Measurements from ENCODE around the gene GDPD2.

GDPD2 gene

DNA sequence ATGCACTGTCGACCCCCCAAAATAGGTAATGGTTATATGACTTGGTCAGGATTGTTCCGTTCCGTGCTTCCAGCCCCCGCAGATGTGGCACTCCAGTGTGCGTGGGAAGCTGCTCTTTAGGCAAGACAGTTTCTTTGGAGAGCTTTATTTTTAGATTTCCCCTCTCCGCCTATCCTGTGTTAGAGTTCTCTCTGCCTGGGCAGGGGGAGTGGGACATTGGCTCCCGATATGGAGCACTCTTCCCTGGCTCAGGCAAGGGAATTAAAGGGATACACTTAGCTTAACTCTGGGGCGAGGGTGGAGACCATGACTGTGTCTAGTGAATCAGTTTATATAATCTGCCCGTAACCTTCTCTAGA, 57.5 kb downstream of the GDPD2 start:
- H3K27ac ChIP-seq (ENCODE audit: extremely low read depth, low read depth, low read length): no peak overlapping the region
- CTCF ChIA-PET: interaction anchor here (0.6 kb wide), 1 partner anchor 485 kb away, joined by 5 read pairs; no protein-coding TSS in a partner anchor
- POLR2A ChIA-PET: no interaction called here
- no peak for TF ChIP-seq REPIN1 (tag by site-specific recombination; IDR thresholded peaks at IDR 0.05; ENCODE audit: low read depth)
- peak; percentile 52; the same call in 1 of the 2 replicates for TF ChIP-seq ZFHX2 (tag by site-specific recombination; conservative IDR thresholded peaks at IDR 0.05)
- no peak for TF ChIP-seq ZNF830 (tag by site-specific recombination; IDR thresholded peaks at IDR 0.05; ENCODE audit: low read depth)
- no peak for TF ChIP-seq ZNF670 (tag by site-specific recombination; IDR thresholded peaks at IDR 0.05; ENCODE audit: low read depth)
- no peak for TF ChIP-seq SP2 (tag by site-specific recombination; IDR thresholded peaks at IDR 0.05)
- TF ChIP-seq ZNF76 (tag by site-specific recombination; IDR thresholded peaks at IDR 0.05; ENCODE audit: borderline replicate concordance, low read depth): no peak
- H3K9me3 ChIP-seq (ENCODE audit: control insufficient read depth, insufficient read depth, low read depth, low read length): no peaks in the 10 kb centered on the region
- no peak overlapping the region for H3K4me3 ChIP-seq (ENCODE audit: low read depth, low read length)
- H3K36me3 ChIP-seq (ENCODE audit: control insufficient read depth in 2 of 2, insufficient read depth in 1 of 2, low read length in 2 of 2): peaks cover 0 to 21% of the 10 kb centered on the region in 2 experiments; a peak in 1 of 3 replicates
- H3K4me1 ChIP-seq (ENCODE audit: control insufficient read depth, insufficient read depth, low read length): peaks cover 26% of the 10 kb centered on the region

DNA sequence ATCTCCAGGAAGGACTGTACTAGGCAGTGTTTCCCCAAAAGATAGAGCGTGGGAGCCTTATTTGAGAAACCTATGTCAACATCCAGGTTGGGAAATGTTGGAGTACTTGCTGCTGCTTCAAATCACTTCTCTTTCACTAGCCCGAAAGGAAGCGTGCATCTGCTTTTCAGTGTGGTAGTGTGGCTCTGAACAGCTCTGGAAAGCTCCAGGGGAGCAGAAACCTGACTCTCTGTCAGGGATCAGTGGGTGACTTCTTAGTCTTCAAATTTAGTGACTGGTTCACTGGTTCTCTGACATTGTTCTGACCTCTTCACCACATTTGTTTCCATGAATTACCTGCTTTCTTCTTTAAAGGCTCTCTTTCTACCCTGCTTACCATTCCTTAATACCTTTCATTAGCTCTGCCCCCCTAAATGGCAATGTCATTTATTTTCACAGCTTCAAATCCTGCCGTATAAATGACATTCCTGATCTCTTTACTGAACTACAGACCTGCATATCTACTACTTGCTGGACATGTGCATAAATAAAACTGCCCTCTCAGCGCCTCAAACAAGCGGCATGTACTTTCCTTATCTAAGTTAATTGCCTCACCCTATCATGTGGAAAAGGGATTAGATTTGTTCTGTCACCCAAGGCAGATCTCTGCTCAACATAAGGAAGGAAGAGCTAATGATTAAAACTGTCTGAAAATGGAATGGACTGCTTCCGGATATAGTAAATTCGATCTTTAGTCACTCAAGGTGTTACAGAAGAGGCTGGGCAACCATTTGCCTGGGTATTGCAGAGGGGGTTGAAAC, 58.6 kb downstream of the GDPD2 start:
- Histone ChIP-seq H3K36me3 (ENCODE audit: control insufficient read depth in 2 of 2, insufficient read depth in 1 of 2, low read length in 2 of 2) (peaks cover 0 to 32% of the 10 kb centered on the region in 2 experiments; a peak in 1 of 3 replicates), H3K27ac (ENCODE audit: extremely low read depth, low read depth, low read length) (no peak overlapping the region), H3K9me3 (ENCODE audit: control insufficient read depth, insufficient read depth, low read depth, low read length) (no peaks in the 10 kb centered on the region), H3K4me1 (ENCODE audit: control insufficient read depth, insufficient read depth, low read length) (peaks cover 26% of the 10 kb centered on the region), H3K4me3 (ENCODE audit: low read depth, low read length) (no peak overlapping the region)
- POLR2A ChIA-PET: no interaction called here
- CTCF ChIA-PET: interaction anchor here (0.6 to 0.8 kb wide), 3 partner anchors 24 to 486 kb away, joined by 3 to 5 read pairs (median 3); no protein-coding TSS in a partner anchor
- TF ChIP-seq ZNF664 (tag by site-specific recombination; IDR thresholded peaks at IDR 0.05): no peak
- 0 out of 2 replicates have a peak, but pooled peaks have one; percentile 13 for TF ChIP-seq TCF7L2 (IDR thresholded peaks at IDR 0.05; ENCODE audit: borderline replicate concordance, low read depth, low read length)
- TF ChIP-seq GLIS1 (tag by site-specific recombination; IDR thresholded peaks at IDR 0.05): peak; percentile 46

DNA sequence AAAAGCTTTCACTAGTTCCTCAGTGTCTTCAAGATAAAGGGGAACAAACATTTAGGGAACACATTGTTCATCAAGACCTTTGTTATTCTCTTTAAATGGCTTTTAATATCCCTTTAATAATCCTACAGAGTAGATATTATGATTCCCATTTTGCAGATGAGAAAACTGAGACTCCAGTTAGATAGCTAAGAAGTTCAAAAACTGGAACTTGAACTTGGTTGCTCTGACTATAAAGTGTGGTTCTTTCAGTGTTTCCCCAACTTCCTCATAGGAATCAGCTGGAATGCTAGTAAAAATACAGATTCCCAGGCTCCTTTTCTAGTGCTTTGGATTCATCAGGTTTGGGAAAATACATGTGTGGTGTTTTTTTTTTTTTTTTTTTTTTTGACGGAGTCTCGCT, 59.2 kb downstream of the GDPD2 start:
- POLR2A ChIA-PET: no interaction called here

More for the DNA sequence above, 59.2 kb downstream of the GDPD2 start:
- Histone ChIP-seq H3K9me3 (ENCODE audit: control insufficient read depth, insufficient read depth, low read depth, low read length) (no peaks in the 10 kb centered on the region), H3K4me1 (ENCODE audit: control insufficient read depth, insufficient read depth, low read length) (peaks cover 26% of the 10 kb centered on the region), H3K36me3 (ENCODE audit: control insufficient read depth in 2 of 2, insufficient read depth in 1 of 2, low read length in 2 of 2) (peaks cover 0 to 37% of the 10 kb centered on the region in 2 experiments; a peak in 1 of 3 replicates), H3K27ac (ENCODE audit: extremely low read depth, low read depth, low read length) (no peak overlapping the region), H3K4me3 (ENCODE audit: low read depth, low read length) (no peak overlapping the region)
- TF ChIP-seq ZNF324 (tag by site-specific recombination; IDR thresholded peaks at IDR 0.05): no peak
- TF ChIP-seq ZNF223 (tag by site-specific recombination; IDR thresholded peaks at IDR 0.05): no peak
- no peak for TF ChIP-seq ZNF112 (tag by site-specific recombination; IDR thresholded peaks at IDR 0.05)
- TF ChIP-seq ZNF555 (tag by site-specific recombination; conservative IDR thresholded peaks at IDR 0.05): no peak
- no peak for TF ChIP-seq GFI1B (tag by site-specific recombination; IDR thresholded peaks at IDR 0.05)
- TF ChIP-seq ZNF544 (tag by site-specific recombination; IDR thresholded peaks at IDR 0.05): no peak
- no peak for TF ChIP-seq ZNF335 (tag by site-specific recombination; conservative IDR thresholded peaks at IDR 0.05)
- no peak for TF ChIP-seq ZNF214 (tag by site-specific recombination; IDR thresholded peaks at IDR 0.05; ENCODE audit: borderline replicate concordance)
- TF ChIP-seq TRIM28 (IDR thresholded peaks at IDR 0.05; ENCODE audit: borderline replicate concordance, low read length): no peak
- no peak for TF ChIP-seq ZNF677 (tag by site-specific recombination; IDR thresholded peaks at IDR 0.05)
- no peak for TF ChIP-seq ZNF624 (tag by site-specific recombination; IDR thresholded peaks at IDR 0.05)
- no peak for TF ChIP-seq ZBTB7A (tag by site-specific recombination; IDR thresholded peaks at IDR 0.05; ENCODE audit: low read depth)
- no peak for TF ChIP-seq ZSCAN16 (tag by site-specific recombination; IDR thresholded peaks at IDR 0.05)
- no peak for TF ChIP-seq GLI4 (tag by site-specific recombination; IDR thresholded peaks at IDR 0.05)
- no peak for TF ChIP-seq PRDM1 (tag by site-specific recombination; IDR thresholded peaks at IDR 0.05)
- TF ChIP-seq SCRT2 (tag by site-specific recombination; IDR thresholded peaks at IDR 0.05): no peak
- TF ChIP-seq ZNF10 (tag by site-specific recombination; IDR thresholded peaks at IDR 0.05): no peak
- CTCF ChIA-PET: interaction anchor here (0.8 kb wide), 1 partner anchor 31 kb away, joined by 3 read pairs; no protein-coding TSS in a partner anchor
